DMS53 (cell line): ENCODE measurements around the gene SLC33A1.

Experiments used
- DNase-seq: peaks from one replicate; lab custom pipeline; 2025; lab: John Stamatoyannopoulos, UW

The SLC33A1 gene

DNA sequence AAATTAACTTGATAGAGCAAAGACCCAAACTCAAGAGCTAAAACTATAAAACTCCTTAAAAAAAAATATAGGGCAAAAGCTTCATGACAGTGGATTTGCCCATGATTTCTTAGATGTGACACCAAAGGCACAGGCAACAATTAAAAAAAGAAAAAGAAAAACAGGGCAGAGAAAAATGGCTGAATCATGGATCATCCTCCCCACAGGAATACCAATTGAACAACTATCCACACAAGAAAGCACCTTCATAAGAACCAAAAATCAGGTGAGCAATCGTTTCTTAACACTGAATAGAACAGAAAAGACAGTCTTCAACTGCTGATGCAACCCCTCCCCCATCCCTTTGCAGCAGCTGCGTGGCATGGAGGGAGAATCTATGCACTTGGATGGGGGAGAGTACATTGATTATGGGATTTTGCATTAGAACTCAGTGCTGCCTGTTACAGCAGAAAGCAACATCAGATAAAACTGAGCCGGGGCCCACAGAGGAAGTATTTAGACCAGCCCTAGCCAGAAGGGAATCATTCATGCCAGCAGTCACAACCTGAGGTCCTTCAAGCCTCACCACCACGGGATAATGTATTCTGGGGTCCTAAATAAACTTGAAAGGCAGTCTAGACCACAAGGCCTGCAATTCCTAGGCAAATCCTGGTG is 63.8 kb downstream of the SLC33A1 start:
- DNase-seq = peak; percentile 4

DNA sequence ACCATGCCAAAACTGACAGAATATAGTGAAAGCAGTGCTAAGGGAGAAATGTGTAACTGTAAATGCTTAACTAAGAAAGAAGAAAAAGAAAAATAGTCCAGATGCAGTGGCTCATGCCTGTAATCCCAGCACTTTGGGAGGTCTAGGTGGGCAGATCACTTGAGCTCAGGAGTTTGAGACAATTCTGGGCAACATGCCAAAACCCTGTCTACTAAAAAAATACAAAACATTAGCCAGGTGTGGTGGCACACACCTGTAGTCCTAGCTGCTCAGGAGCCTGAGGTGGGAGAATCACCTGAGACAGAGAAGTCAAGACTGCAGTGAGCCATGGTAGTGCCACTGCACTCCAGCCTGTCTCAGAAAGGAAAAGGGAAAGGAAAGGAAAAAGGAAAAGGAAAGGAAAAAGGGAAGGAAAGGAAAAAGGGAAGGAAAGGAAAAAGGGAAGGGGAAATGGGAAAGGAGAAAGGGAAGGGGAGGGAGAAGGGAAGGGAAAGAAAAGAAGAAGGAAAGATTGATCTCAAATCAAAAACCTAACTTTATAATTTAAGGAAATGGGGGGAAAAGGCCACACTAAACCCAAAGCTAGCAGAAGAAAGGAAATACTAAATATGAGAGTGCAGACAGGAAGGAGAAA is 68.4 kb downstream of the SLC33A1 start:
- peak; percentile 23 for DNase-seq

DNA sequence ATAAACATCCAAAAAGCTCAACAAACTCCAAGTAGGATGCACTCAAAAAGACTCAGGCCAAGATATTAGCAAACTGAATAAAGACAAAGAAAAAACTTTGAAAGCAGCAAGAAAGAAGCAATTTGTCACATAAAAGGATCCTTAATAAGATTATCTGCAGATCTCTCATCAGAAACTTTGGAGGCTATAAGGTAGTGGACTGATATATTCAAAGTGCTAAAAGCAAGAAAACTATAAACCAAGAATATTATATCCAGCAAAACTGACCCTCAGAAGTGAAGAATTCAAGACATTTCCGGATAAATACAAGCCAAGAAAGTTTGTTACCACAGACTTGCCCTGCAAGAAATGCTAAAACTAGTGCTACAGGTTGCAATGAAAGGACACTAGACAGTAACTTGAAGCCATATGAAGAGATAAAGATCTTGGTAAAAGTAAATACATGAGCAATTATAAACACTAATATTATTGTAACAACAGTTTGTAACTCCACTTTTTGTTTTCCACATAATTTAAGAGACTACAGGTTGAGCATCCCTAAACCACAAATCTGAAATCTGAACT is 71.8 kb downstream of the SLC33A1 start:
- DNase-seq = no peak

DNA sequence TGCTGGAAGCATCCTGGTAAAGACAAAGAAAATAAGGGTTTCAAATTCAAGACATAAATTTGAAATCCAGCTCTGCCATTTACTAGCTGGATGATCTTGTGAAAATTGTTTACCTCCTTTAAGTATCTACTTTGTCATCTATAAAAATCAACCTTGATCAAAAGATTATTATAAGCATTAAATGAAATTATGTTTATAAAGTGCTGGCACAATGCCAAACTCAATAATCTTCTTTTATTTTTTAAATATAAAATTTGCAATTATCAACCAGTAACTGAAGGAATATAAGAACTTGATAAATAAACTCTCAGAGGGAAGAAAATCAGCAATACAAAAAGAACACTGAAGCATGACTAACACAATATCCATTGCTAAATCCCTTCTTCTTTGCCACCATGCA is 73.9 kb downstream of the SLC33A1 start:
- no peak for DNase-seq

DNA sequence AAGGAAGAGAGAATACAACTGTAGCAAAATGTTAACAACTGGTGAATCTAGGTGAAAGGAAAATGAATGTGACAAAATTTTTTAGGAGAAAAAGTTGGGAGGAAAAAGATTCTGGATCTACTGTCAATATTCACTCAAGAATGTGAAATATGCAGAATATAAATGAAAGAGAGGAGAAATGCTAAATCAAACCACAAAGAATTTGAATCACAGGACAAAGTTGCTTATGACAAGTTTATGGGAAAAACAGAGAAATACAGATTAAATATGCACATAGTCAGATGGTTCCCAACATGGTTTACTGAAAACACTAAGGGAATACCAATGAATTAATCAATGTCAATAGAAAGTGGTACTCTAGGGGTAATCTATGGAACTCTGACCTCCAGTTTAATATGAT is 75.8 kb downstream of the SLC33A1 start:
- DNase-seq = no peak

DNA sequence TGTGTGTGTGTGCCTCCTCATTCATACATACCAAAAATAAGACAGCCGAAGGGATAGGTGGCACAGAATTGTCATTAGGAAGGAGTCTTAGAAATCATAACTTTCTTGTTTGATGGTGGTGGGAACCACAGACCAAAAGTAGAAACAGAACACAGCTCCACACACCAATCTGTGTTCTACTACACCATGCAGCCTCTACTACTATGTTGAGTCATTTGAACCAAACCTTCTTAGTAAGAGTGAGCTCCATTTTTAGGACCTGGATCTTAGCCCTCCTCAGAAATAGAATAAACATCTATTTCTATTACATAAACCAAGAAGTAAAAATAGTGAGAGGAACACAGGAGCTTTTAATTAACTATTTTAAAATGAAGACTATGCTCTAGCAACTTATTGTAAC is 81.4 kb downstream of the SLC33A1 start:
- no peak for DNase-seq

DNA sequence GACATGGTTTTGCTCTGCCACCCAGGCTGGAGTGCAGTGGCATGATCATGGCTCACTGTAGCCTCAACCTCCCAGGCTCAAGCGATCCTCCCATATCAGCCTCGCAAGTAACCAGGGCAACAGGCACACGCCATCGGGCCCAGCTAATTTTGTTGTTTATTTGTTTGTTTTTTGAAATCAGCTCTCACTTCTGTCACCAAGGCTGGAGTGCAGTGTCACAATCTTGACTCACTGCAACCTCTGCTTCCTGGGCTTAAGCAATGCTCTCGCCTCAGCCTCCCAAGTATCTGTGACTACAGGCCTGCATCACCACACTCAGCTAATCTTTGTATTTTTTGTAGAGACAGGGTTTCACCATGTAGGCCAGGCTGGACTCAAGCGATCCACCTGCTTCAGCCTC is 83.1 kb downstream of the SLC33A1 start:
- DNase-seq = no peak
